Transverse colon (tissue), 4 donors: Measurements from ENCODE around the gene IVD. TPM values are rescaled to one million over a fixed set of nuclear protein-coding genes. Genes with fewer than 3 reads are reported as not detected.

ENCODE experiments used
- DNase-seq: peaks from one replicate; pipeline ENCODE4 v3.0.0-alpha.2; 2019
- H3K27ac ChIP-seq, 4 donors: fragments of 200-600 bp; sonication (generic); 2 replicates each; pipeline ENCODE4 v1.5.1; 2016 to 2018; ENCODE audit warnings: inconsistent platforms in 4 of 4
- H3K27me3 ChIP-seq: fragments of 200-600 bp; sonication (generic); 2 replicates; pipeline ENCODE4 v1.5.1; 2017; ENCODE audit warnings: inconsistent platforms
- H3K36me3 ChIP-seq, 4 donors: fragments of 200-600 bp; sonication (generic); 2 replicates each; pipeline ENCODE4 v1.5.1; 2017 to 2019; ENCODE audit warnings: inconsistent platforms in 4 of 4
- H3K4me1 ChIP-seq, 4 donors: fragments of 200-600 bp; sonication (generic); 2 replicates each; pipeline ENCODE4 v1.5.1; 2017 to 2020; ENCODE audit warnings: inconsistent platforms in 4 of 4
- H3K4me3 ChIP-seq, 4 donors: fragments of 200-600 bp; sonication (generic); 1 replicate in 1 of 4; 2 replicates in 3 of 4; pipeline versions ENCODE4 v1.5.1 to v1.6.1; 2017 to 2019; ENCODE audit warnings: inconsistent platforms in 4 of 4
- H3K9me3 ChIP-seq, 2 donors: fragments of 200-600 bp; sonication (generic); 2 replicates each; pipeline ENCODE4 v1.5.1; 2017 to 2019; ENCODE audit warnings: inconsistent platforms in 2 of 2
- EP300 ChIP-seq: sonication (generic); formaldehyde crosslinking; IDR thresholded peaks from one replicate; pipeline ENCODE4 v1.6.1; 2017; ENCODE audit warnings: antibody characterized with exemption, low read depth
- POLR2A ChIP-seq: fragments of 450-650 bp; IDR thresholded peaks from one replicate; pipeline ENCODE4 v1.6.1; 2016; ENCODE audit warnings: antibody characterized with exemption, mild to moderate bottlenecking, moderate library complexity
- POLR2AphosphoS5 ChIP-seq, 3 donors: sonication (generic); formaldehyde crosslinking; IDR thresholded peaks; one replicate each; pipeline ENCODE4 v1.6.1; 2016; ENCODE audit warnings: antibody characterized with exemption in 3 of 3
- WGBS, 2 donors: methylation state at CpG; one replicate each; pipeline ENCODE4 v1.1.5; 2018; ENCODE audit warnings: low coverage in 1 of 2; 5-methylcytosine and 5-hydroxymethylcytosine counted together
- in situ Hi-C, 4 donors: fragments of 200-750 bp; cut with MboI; loops; one replicate each; pipeline versions ENCODE4 v1.15.0 to v1.15.1; 2017; ENCODE audit warnings: low sequenced_read_pairs in 3 of 4, low pct_ligation_motif_present in 1 of 4, low pct_unique_long_range_greater_than_20kb in 1 of 4
- intact Hi-C: fragments of 100-400 bp; cut with DNase I; formaldehyde crosslinking; loops from one replicate; pipeline ENCODE4 v1.15.1; 2023; ENCODE audit warnings: low total_unique reads
- total RNA-seq, 4 donors: library from RNA; depleted of rRNA; stranded (reverse); fragments of >200 nt; gene quantifications; one replicate each; pipeline ENCODE4 v1.1.0, GENCODE V29; 2016
- TF ChIP-seq, protein P1 (sequence below), 5 experiments: fragments of 200-600 bp in 3 of 5; fragments of 450-650 bp in 2 of 5; sonication (generic) in 3 of 5; IDR thresholded peaks; 1 replicate in 2 of 5; 2 replicates in 3 of 5; pipeline ENCODE4 v1.5.1; 2016 to 2017; ENCODE audit warnings: antibody characterized with exemption in 5 of 5, inconsistent platforms in 3 of 5, mild to moderate bottlenecking in 2 of 5, moderate library complexity in 1 of 5

The IVD gene
- total RNA-seq, 4 donors from 2014 or later: 51.4 to 122 (median 58.7) TPM

DNA sequence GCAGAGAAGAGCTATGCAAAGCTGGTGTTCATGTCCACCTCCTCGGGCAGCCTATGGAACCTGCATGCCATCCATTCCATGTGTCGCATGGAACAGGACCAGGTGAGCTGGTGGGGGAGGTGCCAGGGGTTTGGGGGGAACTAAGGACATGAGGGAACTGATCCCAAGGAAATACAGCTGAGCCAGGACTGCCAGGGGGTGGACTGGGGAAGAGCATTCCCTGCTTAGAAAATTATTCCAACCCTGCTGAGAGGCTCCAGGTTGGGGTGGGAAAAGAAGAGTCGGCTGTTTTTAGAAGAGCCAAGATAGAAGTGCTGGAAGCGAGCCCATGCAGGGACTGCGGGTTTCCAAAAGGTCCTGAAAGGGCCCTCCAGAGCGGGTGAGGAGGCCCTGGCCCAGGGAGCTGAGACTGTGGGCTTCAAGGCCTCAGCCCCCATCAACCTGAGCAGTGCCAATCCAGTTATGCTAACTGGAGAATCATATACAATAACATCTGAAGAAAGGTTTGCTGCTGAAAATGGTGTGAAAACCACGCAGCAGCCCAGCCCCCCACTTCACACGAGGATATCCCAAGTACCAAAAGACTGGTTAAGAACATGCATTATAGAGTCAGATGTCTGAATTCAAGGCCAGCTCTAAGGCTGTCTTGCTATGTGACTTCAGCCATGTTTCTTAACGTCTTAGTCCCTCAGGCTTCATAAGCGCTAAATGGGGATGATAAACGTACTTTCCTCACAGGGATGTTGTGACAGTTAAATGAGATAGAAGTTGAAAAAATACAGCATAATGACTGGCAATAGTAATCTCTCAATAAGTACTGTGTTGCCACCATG is 39.8 kb upstream of the IVD start:
- H3K36me3 ChIP-seq: no peaks in the 10 kb centered on the region
- no peak overlapping the region for H3K27ac ChIP-seq
- no peak for TF ChIP-seq POLR2A
- TF ChIP-seq, protein P1, sequence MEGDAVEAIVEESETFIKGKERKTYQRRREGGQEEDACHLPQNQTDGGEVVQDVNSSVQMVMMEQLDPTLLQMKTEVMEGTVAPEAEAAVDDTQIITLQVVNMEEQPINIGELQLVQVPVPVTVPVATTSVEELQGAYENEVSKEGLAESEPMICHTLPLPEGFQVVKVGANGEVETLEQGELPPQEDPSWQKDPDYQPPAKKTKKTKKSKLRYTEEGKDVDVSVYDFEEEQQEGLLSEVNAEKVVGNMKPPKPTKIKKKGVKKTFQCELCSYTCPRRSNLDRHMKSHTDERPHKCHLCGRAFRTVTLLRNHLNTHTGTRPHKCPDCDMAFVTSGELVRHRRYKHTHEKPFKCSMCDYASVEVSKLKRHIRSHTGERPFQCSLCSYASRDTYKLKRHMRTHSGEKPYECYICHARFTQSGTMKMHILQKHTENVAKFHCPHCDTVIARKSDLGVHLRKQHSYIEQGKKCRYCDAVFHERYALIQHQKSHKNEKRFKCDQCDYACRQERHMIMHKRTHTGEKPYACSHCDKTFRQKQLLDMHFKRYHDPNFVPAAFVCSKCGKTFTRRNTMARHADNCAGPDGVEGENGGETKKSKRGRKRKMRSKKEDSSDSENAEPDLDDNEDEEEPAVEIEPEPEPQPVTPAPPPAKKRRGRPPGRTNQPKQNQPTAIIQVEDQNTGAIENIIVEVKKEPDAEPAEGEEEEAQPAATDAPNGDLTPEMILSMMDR (IDR thresholded peaks at IDR 0.05): no peak
- no peak for TF ChIP-seq POLR2AphosphoS5 (IDR thresholded peaks at IDR 0.05)
- TF ChIP-seq EP300: no peak
- no peak for DNase-seq
- no peaks in the 10 kb centered on the region for H3K9me3 ChIP-seq
- no peak overlapping the region for H3K4me3 ChIP-seq
- H3K27me3 ChIP-seq: no peaks in the 10 kb centered on the region
- in situ Hi-C loops (loop anchor here in 1 of 4 donors (10.0 kb wide), 1 partner anchor 59 kb away; no protein-coding TSS in a partner anchor), intact Hi-C loops (no loop called here)
- H3K4me1 ChIP-seq: peaks cover 10 to 17% (median 16%) of the 10 kb centered on the region in 4 donors
- WGBS, 2 donors: 91% methylated on average over 11 of the region's 11 CpGs; no CpG with 5 or more reads in 1 of the 2 donors

DNA sequence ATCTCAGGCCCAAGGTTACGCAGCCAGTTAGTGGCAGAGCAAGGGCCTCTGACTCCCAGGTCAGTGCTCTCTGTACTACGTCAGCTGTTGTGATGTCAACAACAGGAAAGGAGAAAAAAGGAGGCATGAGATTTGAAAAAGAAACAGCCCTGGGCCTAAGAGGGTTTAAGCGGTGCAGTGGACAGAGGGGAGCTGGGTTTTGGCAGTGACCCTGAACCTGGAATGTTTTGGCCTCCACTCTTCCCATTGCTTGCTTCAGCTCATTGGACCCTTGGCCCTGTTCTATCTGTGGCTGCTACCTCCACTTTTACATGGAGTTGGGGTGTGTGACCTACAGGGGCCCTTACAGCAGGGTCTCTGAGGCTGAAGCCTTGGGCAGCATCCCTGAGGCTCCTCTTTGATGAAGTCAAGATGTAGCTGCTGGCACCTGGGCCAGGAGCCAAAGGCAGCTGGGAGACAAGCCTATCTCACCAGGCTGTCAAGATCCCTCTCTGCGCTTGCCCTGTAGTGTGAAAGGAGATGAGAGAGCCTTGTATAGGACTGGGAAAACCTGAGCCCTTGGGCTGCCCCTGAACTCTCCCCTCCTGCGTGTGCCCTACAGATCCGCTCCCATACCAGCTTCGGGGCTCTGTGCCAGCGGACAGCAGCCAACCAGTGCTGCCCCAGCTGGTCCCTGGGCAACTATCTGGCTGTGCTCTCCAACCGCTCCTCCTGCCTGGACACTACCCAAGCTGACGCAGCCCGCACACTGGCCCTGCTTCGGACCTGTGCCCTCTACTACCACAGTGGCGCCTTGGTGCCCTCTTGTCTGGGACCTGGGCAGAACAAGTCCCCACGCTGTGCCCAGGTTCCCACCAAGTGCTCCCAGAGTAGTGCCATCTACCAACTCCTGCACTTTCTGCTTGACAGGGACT is 38.9 kb upstream of the IVD start:
- no peak overlapping the region for H3K4me3 ChIP-seq
- intact Hi-C loops: no loop called here
- peak overlapping the region; percentile 67 to 77 (median 72) for H3K27ac ChIP-seq
- DNase-seq: peak; percentile 43
- peaks cover 10 to 17% (median 16%) of the 10 kb centered on the region in 4 donors for H3K4me1 ChIP-seq
- H3K9me3 ChIP-seq: no peaks in the 10 kb centered on the region
- WGBS, 2 donors: 81 to 83% methylated on average over 1 to 14 of the region's 14 CpGs
- H3K36me3 ChIP-seq: no peaks in the 10 kb centered on the region
- no peaks in the 10 kb centered on the region for H3K27me3 ChIP-seq
- in situ Hi-C loops: loop anchor here in 1 of 4 donors (10.0 kb wide), 1 partner anchor 58 kb away; no protein-coding TSS in a partner anchor
- no peak for TF ChIP-seq POLR2AphosphoS5 (IDR thresholded peaks at IDR 0.05)
- TF ChIP-seq, protein P1 (IDR thresholded peaks at IDR 0.05): no peak
- no peak for TF ChIP-seq EP300
- TF ChIP-seq POLR2A: no peak

DNA sequence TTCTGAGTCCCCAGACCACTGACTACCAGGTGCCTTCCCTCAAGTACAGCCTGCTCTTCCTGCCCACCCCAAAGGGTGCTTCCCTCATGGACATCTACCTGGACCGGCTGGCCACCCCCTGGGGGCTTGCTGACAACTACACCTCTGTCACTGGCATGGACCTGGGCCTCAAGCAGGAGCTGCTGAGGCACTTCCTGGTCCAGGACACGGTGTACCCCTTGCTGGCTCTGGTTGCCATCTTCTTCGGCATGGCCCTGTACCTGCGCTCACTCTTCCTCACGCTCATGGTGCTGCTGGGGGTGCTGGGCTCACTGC is 38.3 kb upstream of the IVD start:
- peak overlapping the region; percentile 67 to 77 (median 72) for H3K27ac ChIP-seq
- peak overlapping the region in 2 of 4 donors; percentile 22 to 36 for H3K4me3 ChIP-seq
- in situ Hi-C loops: loop anchor here in 1 of 4 donors (10.0 kb wide), 1 partner anchor 57 kb away; no protein-coding TSS in a partner anchor
- no peak for DNase-seq
- TF ChIP-seq, protein P1 (IDR thresholded peaks at IDR 0.05): no peak
- TF ChIP-seq EP300: no peak
- no peak for TF ChIP-seq POLR2AphosphoS5 (IDR thresholded peaks at IDR 0.05)
- TF ChIP-seq POLR2A: no peak
- intact Hi-C loops: no loop called here
- H3K9me3 ChIP-seq: no peaks in the 10 kb centered on the region
- H3K36me3 ChIP-seq: no peaks in the 10 kb centered on the region
- peaks cover 10 to 17% (median 16%) of the 10 kb centered on the region in 4 donors for H3K4me1 ChIP-seq
- H3K27me3 ChIP-seq: no peaks in the 10 kb centered on the region
- WGBS, 2 donors: 60 to 70% methylated on average over 1 to 5 of the region's 5 CpGs
